Fibroblast of lung (primary cell): ENCODE data around the gene PPP1R2.

Experiments used
- EZH2 ChIP-seq: IDR thresholded peaks from 2 replicates; pipeline ENCODE4 v1.5.1; 2012; ENCODE audit warnings: low read length, control low read depth, mild to moderate bottlenecking; ENCODE audit errors: missing control alignments
- TF ChIP-seq, protein P1 (sequence below), 2 donors: IDR thresholded peaks in 1 of 2; conservative IDR thresholded peaks in 1 of 2; 1 replicate in 1 of 2; 2 replicates in 1 of 2; pipeline ENCODE4 v1.5.1; 2011 to 2012; ENCODE audit warnings: low read length in 2 of 2, control low read depth in 1 of 2, inconsistent platforms in 1 of 2, low read depth in 1 of 2, mild to moderate bottlenecking in 1 of 2

DNA sequence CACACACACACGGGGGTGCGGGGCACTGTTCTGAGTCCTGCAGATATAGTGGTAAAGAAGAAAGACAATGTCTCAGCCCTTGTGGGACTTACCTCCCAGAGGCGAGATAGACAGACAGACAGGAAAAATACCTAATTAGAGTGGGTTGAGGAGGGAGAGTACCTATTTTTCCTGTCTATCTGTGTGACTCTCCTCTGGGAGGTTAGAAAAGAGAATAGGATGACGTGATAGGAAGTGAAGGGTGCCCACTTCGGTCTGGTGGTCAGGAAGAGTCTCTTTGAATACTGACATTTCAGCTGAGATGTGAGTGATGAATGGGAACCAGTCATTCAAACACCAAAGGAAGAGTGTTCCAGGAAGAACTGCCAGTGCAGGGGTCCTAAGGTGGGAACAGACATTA, 44.7 kb upstream of the PPP1R2 start:
- TF ChIP-seq, protein P1, sequence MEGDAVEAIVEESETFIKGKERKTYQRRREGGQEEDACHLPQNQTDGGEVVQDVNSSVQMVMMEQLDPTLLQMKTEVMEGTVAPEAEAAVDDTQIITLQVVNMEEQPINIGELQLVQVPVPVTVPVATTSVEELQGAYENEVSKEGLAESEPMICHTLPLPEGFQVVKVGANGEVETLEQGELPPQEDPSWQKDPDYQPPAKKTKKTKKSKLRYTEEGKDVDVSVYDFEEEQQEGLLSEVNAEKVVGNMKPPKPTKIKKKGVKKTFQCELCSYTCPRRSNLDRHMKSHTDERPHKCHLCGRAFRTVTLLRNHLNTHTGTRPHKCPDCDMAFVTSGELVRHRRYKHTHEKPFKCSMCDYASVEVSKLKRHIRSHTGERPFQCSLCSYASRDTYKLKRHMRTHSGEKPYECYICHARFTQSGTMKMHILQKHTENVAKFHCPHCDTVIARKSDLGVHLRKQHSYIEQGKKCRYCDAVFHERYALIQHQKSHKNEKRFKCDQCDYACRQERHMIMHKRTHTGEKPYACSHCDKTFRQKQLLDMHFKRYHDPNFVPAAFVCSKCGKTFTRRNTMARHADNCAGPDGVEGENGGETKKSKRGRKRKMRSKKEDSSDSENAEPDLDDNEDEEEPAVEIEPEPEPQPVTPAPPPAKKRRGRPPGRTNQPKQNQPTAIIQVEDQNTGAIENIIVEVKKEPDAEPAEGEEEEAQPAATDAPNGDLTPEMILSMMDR (conservative IDR thresholded peaks at IDR 0.05 in 1 of 2, IDR thresholded peaks at IDR 0.05 in 1 of 2; ENCODE audit: low read depth in 1 of 2, low read length in 2 of 2), result no peak
- no peak for TF ChIP-seq EZH2
